NCI-H1105 treated with DMSO at 0.1 percent for 48 hours (cell line): ENCODE measurements around the gene FRMD8.
"Not testable (repeated sequence)": the region's sequence is repeated elsewhere in the genome, so short reads cannot be mapped to it uniquely, and the experiment has no call there.

Experiments used
- DNase-seq: peaks from one replicate; lab custom pipeline; 2025; lab: John Stamatoyannopoulos, UW

The FRMD8 gene

GRCh38 chr11:65436412-65437032 lies 50.1 kb downstream of the FRMD8 start:
- no peak for DNase-seq

- DNase-seq, result no peak
Measured at GRCh38 chr11:65437436-65438227, 51.2 kb downstream of the FRMD8 start.

GRCh38 chr11:65438257-65439151 lies 52.1 kb downstream of the FRMD8 start:
- DNase-seq, result no peak

- DNase-seq, result no peak
Measured at GRCh38 chr11:65439331-65440181, 53.1 kb downstream of the FRMD8 start.

GRCh38 chr11:65440831-65441499 lies 54.5 kb downstream of the FRMD8 start:
- no peak for DNase-seq

GRCh38 chr11:65442842-65443331 lies 56.5 kb downstream of the FRMD8 start:
- no peak for DNase-seq

- DNase-seq, result no peak
Measured at GRCh38 chr11:65444314-65445051, 58.0 kb downstream of the FRMD8 start.

GRCh38 chr11:65445101-65445603 lies 58.7 kb downstream of the FRMD8 start:
- no peak for DNase-seq

- no peak for DNase-seq
Measured at GRCh38 chr11:65445604-65446445, 59.4 kb downstream of the FRMD8 start.

- DNase-seq, result no peak
Measured at GRCh38 chr11:65446446-65447277, 60.2 kb downstream of the FRMD8 start.

GRCh38 chr11:65448074-65448417 lies 61.6 kb downstream of the FRMD8 start:
- no peak for DNase-seq

GRCh38 chr11:65448418-65449105 lies 62.1 kb downstream of the FRMD8 start:
- no peak for DNase-seq

GRCh38 chr11:65451301-65451700 lies 64.9 kb downstream of the FRMD8 start:
- not testable (repeated sequence) for DNase-seq

GRCh38 chr11:65452259-65452658 lies 65.8 kb downstream of the FRMD8 start:
- DNase-seq, result not testable (repeated sequence)

GRCh38 chr11:65452806-65453490 lies 66.5 kb downstream of the FRMD8 start:
- no peak for DNase-seq

GRCh38 chr11:65454311-65454695 lies 67.9 kb downstream of the FRMD8 start:
- no peak for DNase-seq
